Smooth muscle cell (in vitro differentiated cells): ENCODE results near the gene SORCS2. TPM values are rescaled to one million over a fixed set of nuclear protein-coding genes. Genes with fewer than 3 reads are reported as not detected.

Experiments used
- DNase-seq: peaks from one replicate; lab custom pipeline; 2025; ENCODE audit not compliant: unreplicated experiment; lab: John Stamatoyannopoulos, UW
- H2AFZ ChIP-seq: fragments of 200-600 bp; sonication (generic); 2 replicates; pipeline ENCODE4 v1.6.0; 2016; ENCODE audit warnings: antibody characterized with exemption, low read depth, mild to moderate bottlenecking
- H3F3A ChIP-seq: fragments of 200-600 bp; sonication (generic); 2 replicates; pipeline ENCODE4 v1.6.0; 2017; ENCODE audit warnings: antibody characterized with exemption, low read depth
- H3K27ac ChIP-seq: fragments of 200-600 bp; sonication (generic); 2 replicates; pipeline ENCODE4 v1.5.1; 2016; ENCODE audit warnings: low read depth, mild to moderate bottlenecking
- H3K27me3 ChIP-seq: fragments of 200-600 bp; sonication (generic); 2 replicates; pipeline ENCODE4 v1.6.1; 2016; ENCODE audit warnings: low read depth, mild to moderate bottlenecking
- H3K36me3 ChIP-seq: fragments of 200-600 bp; sonication (generic); 2 replicates; pipeline ENCODE4 v1.5.1; 2016; ENCODE audit warnings: low read depth
- H3K4me1 ChIP-seq: fragments of 200-600 bp; sonication (generic); 2 replicates; pipeline ENCODE4 v1.5.1; 2016; ENCODE audit warnings: low read depth
- H3K4me2 ChIP-seq: fragments of 200-600 bp; sonication (generic); 2 replicates; pipeline ENCODE4 v1.6.0; 2016; ENCODE audit warnings: mild to moderate bottlenecking
- H3K4me3 ChIP-seq: fragments of 200-600 bp; sonication (generic); 2 replicates; pipeline ENCODE4 v1.5.1; 2016; ENCODE audit warnings: mild to moderate bottlenecking
- H3K79me2 ChIP-seq: fragments of 200-600 bp; sonication (generic); 2 replicates; pipeline ENCODE4 v1.6.0; 2016; ENCODE audit warnings: low read depth, mild to moderate bottlenecking
- H3K9ac ChIP-seq: fragments of 200-600 bp; sonication (generic); 2 replicates; pipeline ENCODE4 v1.6.0; 2016; ENCODE audit warnings: low read depth
- H3K9me3 ChIP-seq: fragments of 200-600 bp; sonication (generic); replicated peaks from 2 replicates; pipeline ENCODE4 v1.5.1; 2016; ENCODE audit warnings: low read depth
- H4K20me1 ChIP-seq: fragments of 200-600 bp; sonication (generic); 2 replicates; pipeline ENCODE4 v1.6.0; 2016; ENCODE audit warnings: low read depth
- WGBS: methylation state at CpG from one replicate; pipeline ENCODE4 v1.1.7; 2016; ENCODE audit warnings: low lambda C conversion rate; 5-methylcytosine and 5-hydroxymethylcytosine counted together
- polyA plus RNA-seq: library from polyadenylated mRNA; unstranded; fragments of >200 nt; fragmentation: Nextera tagmentation; extraction: Ambion mirVana; gene quantifications from 2 replicates; pipeline ENCODE4 v1.2.1, GENCODE V29; 2016
- total RNA-seq: library from RNA; depleted of rRNA; stranded (reverse); fragments of >200 nt; gene quantifications from 2 replicates; pipeline ENCODE4 v1.2.3, GENCODE V29; 2014
- TF ChIP-seq, protein P1 (sequence below): fragments of 200-600 bp; sonication (generic); IDR thresholded peaks from 2 replicates; pipeline ENCODE4 v1.5.1; 2017; ENCODE audit warnings: borderline replicate concordance, mild to moderate bottlenecking, antibody characterized with exemption; ENCODE audit not compliant: insufficient read depth, poor library complexity, severe bottlenecking

SORCS2 gene
- total and polyA plus RNA-seq, 2 experiments from 2014 or later = 5.2 to 9.3 TPM

DNA sequence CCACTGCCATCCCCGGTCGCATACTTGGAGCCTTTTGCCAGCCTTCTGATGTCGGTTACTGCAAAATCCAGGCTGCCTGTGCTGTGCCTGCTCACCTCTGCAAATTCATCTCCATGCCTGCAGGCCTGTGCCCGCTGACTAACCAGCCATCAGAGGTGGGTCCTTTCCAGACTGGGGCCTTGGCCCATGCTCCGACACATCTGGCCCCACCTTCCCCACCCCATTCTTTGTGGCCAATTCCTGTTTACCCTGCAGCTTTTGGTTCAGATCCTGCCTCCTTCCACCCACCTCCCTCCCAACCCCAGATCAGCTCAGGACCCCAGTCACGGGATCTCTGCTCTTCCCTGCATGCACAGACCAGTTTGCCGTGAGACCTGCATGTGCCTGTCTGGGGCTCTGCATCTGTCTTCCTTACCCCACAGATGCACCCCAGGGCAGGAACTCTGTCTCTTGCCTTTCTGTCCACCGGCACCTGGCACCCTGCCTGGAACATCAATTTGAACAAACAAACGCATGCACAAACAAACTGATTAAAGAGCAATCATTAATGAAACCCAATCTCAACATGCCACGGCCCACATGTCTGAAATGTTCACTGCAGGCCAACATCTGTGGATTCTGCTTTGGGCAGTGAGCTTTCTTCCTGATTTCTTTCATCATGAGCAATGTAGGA, 355.2 kb downstream of the SORCS2 start:
- H3K4me3 ChIP-seq = no peak overlapping the region
- no peaks in the 10 kb centered on the region for H3K4me1 ChIP-seq
- H2AFZ ChIP-seq = no peak overlapping the region
- no peak for DNase-seq
- no peaks in the 10 kb centered on the region for H3F3A ChIP-seq
- no peak overlapping the region for H3K9ac ChIP-seq
- no peak overlapping the region for H3K27ac ChIP-seq
- no peaks in the 10 kb centered on the region for H4K20me1 ChIP-seq
- WGBS = 88% methylated on average over 10 of the region's 10 CpGs
- H3K9me3 ChIP-seq = no peaks in the 10 kb centered on the region
- H3K4me2 ChIP-seq = no peak overlapping the region
- TF ChIP-seq, protein P1, sequence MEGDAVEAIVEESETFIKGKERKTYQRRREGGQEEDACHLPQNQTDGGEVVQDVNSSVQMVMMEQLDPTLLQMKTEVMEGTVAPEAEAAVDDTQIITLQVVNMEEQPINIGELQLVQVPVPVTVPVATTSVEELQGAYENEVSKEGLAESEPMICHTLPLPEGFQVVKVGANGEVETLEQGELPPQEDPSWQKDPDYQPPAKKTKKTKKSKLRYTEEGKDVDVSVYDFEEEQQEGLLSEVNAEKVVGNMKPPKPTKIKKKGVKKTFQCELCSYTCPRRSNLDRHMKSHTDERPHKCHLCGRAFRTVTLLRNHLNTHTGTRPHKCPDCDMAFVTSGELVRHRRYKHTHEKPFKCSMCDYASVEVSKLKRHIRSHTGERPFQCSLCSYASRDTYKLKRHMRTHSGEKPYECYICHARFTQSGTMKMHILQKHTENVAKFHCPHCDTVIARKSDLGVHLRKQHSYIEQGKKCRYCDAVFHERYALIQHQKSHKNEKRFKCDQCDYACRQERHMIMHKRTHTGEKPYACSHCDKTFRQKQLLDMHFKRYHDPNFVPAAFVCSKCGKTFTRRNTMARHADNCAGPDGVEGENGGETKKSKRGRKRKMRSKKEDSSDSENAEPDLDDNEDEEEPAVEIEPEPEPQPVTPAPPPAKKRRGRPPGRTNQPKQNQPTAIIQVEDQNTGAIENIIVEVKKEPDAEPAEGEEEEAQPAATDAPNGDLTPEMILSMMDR = no peak
- no peaks in the 10 kb centered on the region for H3K79me2 ChIP-seq
- H3K27me3 ChIP-seq = no peaks in the 10 kb centered on the region
- H3K36me3 ChIP-seq = no peaks in the 10 kb centered on the region

- no peak overlapping the region for H3K4me3 ChIP-seq
- TF ChIP-seq, protein P1 = no peak
- H3K4me1 ChIP-seq = no peaks in the 10 kb centered on the region
- H3K27ac ChIP-seq = no peak overlapping the region
- no peaks in the 10 kb centered on the region for H4K20me1 ChIP-seq
- H3K4me2 ChIP-seq = no peak overlapping the region
- WGBS = 84% methylated on average over 7 of the region's 7 CpGs
- DNase-seq = no peak
- peaks cover 6% of the 10 kb centered on the region for H3K9me3 ChIP-seq
- no peaks in the 10 kb centered on the region for H3K27me3 ChIP-seq
- no peak overlapping the region for H2AFZ ChIP-seq
- no peaks in the 10 kb centered on the region for H3F3A ChIP-seq
- no peaks in the 10 kb centered on the region for H3K36me3 ChIP-seq
- H3K79me2 ChIP-seq = no peaks in the 10 kb centered on the region
- no peak overlapping the region for H3K9ac ChIP-seq
These were observed 357.5 kb downstream of the SORCS2 start for GRCh38 chr4:7549866-7550265.

DNA sequence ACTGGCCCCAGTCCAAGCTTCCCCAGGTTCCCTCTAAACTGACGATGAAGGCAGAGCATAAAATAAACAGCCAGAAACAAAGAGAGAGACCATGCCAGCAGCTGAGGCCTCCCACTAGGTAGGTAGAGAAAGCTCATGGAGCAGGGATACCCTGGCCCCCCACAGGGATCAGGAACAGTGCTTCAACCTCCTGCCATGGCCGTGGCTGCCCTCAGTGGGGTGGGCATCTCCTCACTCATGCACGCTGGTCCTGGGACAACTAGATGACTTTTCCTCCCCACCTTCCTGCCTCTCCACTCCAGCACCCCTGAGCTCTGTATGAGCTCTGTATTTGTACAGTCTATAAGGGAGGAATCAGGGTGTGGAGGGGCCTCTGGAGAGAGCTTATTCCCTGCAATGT, 360.1 kb downstream of the SORCS2 start:
- H4K20me1 ChIP-seq = no peaks in the 10 kb centered on the region
- no peaks in the 10 kb centered on the region for H3K36me3 ChIP-seq
- H2AFZ ChIP-seq = no peak overlapping the region
- no peak overlapping the region for H3K9ac ChIP-seq
- no peaks in the 10 kb centered on the region for H3K79me2 ChIP-seq
- H3K9me3 ChIP-seq = peaks cover 6% of the 10 kb centered on the region
- no peak for DNase-seq
- H3K4me2 ChIP-seq = no peak overlapping the region
- WGBS = 91% methylated on average over 3 of the region's 3 CpGs
- no peak overlapping the region for H3K4me3 ChIP-seq
- no peak overlapping the region for H3K27ac ChIP-seq
- no peaks in the 10 kb centered on the region for H3F3A ChIP-seq
- no peaks in the 10 kb centered on the region for H3K4me1 ChIP-seq
- TF ChIP-seq, protein P1 = no peak
- H3K27me3 ChIP-seq = no peaks in the 10 kb centered on the region

- Histone ChIP-seq H3F3A (no peaks in the 10 kb centered on the region), H3K27me3 (no peaks in the 10 kb centered on the region), H3K4me2 (no peak overlapping the region), H3K9ac (no peak overlapping the region), H3K9me3 (peaks cover 6% of the 10 kb centered on the region), H3K4me3 (no peak overlapping the region), H2AFZ (no peak overlapping the region), H4K20me1 (no peaks in the 10 kb centered on the region), H3K27ac (no peak overlapping the region), H3K79me2 (no peaks in the 10 kb centered on the region), H3K4me1 (no peaks in the 10 kb centered on the region), H3K36me3 (no peaks in the 10 kb centered on the region)
- no peak for DNase-seq
- 100% methylated on average over 1 of the region's 1 CpG for WGBS
- TF ChIP-seq, protein P1 = no peak
These were observed 360.9 kb downstream of the SORCS2 start for GRCh38 chr4:7553280-7553679.
